Liver (tissue), 3 donors: ENCODE results near the gene DDX23.

Experiments used
- EGR1 ChIP-seq, 2 donors: IDR thresholded peaks; 2 replicates each; pipeline ENCODE4 v1.6.1; 2016 to 2018; ENCODE audit warnings: antibody characterized with exemption in 2 of 2, low read depth in 2 of 2
- TF ChIP-seq, protein P1 (sequence below): fragments of 150-350 bp; IDR thresholded peaks from 2 replicates; pipeline ENCODE4 v1.5.1; 2017; ENCODE audit warnings: improper control_type of control experiment, low read depth, low read length; ENCODE audit not compliant: missing input control
- donor health status: healthy.
- donor health status: healthy.

DNA sequence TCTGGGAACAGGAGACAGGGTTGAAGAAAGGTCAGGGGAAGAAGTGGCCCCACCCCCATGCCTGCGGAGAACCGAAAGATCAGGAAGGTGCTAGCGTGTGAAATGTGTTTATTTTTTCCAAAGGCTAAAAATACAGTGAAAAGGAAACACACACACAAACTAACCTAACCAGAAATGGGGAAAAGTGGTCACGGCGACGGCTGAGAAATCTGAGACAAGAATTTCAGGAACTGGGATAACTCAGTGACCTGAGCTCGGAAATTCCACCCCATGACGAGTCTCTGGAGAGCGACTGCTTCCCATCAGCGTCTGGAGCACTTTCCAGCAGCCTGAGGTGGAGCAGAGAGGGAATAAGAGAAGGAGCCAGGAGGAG, 30.3 kb upstream of the DDX23 start:
- TF ChIP-seq EGR1 (IDR thresholded peaks at IDR 0.05; ENCODE audit: low read depth in 2 of 2), result no peak
- TF ChIP-seq, protein P1, sequence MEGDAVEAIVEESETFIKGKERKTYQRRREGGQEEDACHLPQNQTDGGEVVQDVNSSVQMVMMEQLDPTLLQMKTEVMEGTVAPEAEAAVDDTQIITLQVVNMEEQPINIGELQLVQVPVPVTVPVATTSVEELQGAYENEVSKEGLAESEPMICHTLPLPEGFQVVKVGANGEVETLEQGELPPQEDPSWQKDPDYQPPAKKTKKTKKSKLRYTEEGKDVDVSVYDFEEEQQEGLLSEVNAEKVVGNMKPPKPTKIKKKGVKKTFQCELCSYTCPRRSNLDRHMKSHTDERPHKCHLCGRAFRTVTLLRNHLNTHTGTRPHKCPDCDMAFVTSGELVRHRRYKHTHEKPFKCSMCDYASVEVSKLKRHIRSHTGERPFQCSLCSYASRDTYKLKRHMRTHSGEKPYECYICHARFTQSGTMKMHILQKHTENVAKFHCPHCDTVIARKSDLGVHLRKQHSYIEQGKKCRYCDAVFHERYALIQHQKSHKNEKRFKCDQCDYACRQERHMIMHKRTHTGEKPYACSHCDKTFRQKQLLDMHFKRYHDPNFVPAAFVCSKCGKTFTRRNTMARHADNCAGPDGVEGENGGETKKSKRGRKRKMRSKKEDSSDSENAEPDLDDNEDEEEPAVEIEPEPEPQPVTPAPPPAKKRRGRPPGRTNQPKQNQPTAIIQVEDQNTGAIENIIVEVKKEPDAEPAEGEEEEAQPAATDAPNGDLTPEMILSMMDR, result no peak
